ENCODE measurements around the gene EPAS1.
A peak's percentile ranks its signal among the peaks of the same experiment; 100 is the strongest.

DNA sequence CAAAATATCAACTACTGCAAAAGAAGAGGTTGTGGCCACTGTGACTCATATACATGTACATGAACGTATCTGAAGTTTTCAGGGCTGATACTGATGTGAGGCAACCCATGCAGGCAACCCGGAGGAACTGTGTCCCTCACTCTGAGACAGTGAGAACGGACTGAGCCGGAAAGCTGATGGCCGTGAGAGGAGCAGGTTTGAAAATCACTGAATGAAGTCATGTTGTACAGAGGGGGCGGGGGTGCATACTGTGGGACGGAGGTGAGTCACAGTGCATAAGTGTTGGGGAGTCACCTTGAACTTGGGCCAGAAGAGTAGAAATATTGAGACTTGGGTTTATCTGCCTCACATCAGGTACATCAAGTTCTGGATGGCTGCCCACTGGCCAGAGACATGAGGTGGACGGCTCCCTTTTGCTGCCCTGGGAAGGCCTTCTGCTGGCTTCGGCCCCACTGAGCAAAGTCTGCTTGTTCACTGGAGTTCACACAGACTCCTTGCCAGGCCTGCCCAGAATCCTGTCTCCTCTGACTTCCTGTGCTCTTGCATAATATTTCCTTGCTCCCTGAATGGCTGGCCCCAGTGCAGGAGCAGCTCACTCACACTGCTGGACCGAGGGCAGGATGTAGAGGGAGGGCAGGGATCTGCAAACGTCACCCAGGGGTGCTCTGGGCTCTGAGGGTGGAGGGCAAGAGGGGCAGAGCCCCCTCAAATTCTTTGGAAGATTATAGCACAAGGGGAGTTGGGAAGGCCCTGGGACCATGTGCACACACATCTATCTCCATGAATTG lies 18.1 kb downstream of the EPAS1 start:
- TF ChIP-seq POLR2A (IDR thresholded peaks at IDR 0.05) = peak in 1 of 2 donors; percentile 28
- TF ChIP-seq, protein P1, sequence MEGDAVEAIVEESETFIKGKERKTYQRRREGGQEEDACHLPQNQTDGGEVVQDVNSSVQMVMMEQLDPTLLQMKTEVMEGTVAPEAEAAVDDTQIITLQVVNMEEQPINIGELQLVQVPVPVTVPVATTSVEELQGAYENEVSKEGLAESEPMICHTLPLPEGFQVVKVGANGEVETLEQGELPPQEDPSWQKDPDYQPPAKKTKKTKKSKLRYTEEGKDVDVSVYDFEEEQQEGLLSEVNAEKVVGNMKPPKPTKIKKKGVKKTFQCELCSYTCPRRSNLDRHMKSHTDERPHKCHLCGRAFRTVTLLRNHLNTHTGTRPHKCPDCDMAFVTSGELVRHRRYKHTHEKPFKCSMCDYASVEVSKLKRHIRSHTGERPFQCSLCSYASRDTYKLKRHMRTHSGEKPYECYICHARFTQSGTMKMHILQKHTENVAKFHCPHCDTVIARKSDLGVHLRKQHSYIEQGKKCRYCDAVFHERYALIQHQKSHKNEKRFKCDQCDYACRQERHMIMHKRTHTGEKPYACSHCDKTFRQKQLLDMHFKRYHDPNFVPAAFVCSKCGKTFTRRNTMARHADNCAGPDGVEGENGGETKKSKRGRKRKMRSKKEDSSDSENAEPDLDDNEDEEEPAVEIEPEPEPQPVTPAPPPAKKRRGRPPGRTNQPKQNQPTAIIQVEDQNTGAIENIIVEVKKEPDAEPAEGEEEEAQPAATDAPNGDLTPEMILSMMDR (IDR thresholded peaks at IDR 0.05) = no peak

All from heart left ventricle (tissue), 13 donors.